Glomerular visceral epithelial cell (primary cell): ENCODE data around the gene SEL1L3.
"Not testable (repeated sequence)": the region's sequence is repeated elsewhere in the genome, so short reads cannot be mapped to it uniquely, and the experiment has no call there.

Experiments used
- DNase-seq: peaks from one replicate; pipeline ENCODE4 v3.0.0-alpha.2; 2016; ENCODE audit errors: extremely low spot score

Gene SEL1L3

DNA sequence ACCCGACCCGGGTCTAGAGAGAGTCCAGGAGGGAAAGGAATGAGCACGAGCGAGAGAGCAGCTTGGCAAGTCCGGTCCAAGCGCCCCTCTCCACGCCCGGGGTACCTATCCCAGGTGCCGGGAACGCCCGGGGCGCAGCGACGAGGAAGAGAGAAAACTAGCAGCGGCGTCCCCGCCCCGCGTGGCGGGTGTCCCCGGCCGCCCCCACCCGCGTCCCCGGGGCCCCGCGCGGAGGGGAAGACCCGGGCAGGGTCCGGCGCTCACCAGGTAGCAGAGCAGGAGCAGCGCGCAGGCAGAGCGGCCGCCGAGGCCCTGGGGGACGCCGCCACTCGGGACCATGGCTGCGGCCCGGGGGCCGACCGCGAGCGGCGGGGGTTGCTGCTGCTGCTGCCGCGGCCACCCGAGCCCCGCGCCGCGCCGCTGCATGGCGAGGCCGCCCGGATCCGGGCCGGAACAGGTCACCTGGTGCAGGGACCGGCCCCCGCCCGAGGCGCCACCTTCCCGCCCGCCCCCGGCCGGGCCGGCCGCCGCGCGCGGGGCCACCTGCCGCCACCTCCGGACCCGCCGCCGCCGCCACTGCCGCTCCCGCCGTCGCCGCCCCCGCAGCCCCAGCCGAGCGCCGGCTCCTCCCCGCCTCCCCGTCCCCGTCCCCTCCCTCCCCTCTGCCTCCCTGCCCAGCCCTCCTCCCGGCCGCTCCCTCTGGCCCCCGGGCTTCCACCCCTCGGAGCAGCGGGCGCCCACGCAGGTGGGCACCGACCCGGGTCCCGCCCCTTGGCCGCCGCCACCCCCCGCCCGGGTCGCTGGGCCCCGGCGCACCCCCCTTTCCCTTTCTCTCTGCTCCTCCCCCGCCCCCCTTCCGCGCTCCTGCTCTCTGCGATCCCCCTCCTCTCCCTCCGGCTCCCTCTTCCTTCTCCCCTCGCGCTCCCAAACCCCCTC, at the start of gene SEL1L3:
Gene SEL1L3 (minus strand): TSS at position 578 of the 936 bp plus-strand sequence. CDS start 152 bp downstream, at position 426.
- peak; percentile 51 for DNase-seq

DNA sequence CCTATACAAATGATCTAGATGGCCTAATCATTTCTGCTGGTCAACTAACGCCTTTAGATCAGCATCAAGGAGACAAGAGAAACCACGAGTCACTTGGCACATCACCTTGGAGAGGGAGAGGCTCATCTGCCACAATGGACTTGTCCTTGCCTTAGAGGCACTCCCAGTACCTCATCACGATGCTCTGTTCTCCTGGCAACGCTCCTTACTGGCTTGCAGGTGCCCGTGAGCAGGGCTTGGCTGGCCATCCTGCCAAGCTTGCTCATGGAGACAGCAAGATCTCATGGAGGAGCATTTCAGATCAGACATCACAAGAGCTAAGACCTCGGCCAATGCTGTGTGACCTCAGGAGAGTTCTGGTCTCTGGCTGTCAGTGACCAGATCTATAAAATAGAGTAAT, 48.6 kb upstream of the SEL1L3 start:
- no peak for DNase-seq

DNA sequence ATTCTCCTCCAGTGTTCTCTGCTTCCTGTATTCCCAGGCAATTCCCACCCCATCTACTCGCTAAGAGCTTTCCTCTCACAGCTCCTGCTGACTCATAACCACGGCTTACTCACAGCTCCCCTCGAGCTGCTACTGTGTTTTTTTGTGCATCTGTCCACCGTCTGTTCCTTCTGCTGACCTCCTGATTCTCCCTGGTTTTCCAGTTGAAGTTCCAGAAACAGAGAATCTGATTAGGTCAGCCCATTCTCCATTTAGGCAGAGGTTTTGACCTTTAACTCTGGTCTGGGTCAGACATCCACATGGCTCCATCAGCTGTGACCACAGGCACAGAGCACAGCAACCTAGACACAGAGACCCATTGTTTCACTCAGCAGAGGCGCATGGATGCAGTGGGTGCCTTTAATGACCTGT, 45.7 kb upstream of the SEL1L3 start:
- peak; percentile 90 for DNase-seq

DNA sequence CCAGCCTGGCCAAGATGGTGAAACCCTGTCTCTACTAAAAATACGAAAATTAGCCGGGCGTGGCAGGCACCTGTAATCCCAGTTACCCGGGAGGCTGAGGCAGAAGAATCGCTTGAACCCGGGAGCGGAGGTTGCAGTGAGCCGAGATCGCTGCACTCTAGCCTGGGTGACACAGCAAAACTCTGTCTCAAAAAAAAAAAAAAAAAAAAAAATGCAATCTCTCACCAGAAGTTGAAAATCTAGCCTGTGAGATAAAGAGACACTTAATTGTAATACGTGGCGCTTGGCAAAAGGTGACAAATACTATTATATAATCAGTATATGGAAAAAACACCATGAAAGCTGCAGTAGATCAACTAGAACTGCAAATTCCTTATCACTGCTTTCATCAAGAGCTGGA, 43.3 kb upstream of the SEL1L3 start:
- not testable (repeated sequence) for DNase-seq

DNA sequence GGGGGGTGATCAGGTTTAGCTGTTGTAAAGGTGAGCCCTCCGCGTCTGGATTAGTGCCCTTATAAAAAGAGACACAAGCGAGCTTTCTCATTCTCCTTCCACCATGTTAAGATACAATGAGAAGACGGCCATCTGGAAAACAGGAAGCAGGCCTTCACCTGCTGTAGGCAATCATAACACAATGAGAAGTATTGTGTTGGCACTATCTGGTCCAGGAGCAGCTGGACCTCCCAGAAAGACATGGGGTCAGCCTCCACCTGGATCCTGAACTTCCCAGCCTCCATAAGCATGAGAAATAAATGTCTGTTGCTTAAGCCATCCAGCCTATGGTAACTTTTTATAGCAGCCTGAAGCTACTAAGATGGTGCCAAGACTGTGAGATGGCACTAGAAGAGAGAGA, 42.6 kb upstream of the SEL1L3 start:
- no peak for DNase-seq

DNA sequence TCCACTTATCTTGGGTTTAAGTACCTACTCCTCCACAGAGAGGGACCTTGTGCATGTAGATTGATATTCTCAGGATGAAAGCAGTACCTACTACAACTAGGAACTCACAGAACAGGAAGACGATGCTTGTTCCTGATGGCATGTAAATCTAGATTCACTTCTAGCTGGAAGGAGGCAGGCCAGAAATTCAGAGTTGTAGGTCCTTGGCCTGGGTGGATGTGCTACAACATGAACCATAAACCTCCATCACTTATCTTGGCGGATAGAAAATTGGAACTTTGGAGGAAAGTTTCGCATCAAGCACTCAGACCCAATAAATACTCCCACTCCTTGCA, 41.9 kb upstream of the SEL1L3 start:
- DNase-seq, result no peak

DNA sequence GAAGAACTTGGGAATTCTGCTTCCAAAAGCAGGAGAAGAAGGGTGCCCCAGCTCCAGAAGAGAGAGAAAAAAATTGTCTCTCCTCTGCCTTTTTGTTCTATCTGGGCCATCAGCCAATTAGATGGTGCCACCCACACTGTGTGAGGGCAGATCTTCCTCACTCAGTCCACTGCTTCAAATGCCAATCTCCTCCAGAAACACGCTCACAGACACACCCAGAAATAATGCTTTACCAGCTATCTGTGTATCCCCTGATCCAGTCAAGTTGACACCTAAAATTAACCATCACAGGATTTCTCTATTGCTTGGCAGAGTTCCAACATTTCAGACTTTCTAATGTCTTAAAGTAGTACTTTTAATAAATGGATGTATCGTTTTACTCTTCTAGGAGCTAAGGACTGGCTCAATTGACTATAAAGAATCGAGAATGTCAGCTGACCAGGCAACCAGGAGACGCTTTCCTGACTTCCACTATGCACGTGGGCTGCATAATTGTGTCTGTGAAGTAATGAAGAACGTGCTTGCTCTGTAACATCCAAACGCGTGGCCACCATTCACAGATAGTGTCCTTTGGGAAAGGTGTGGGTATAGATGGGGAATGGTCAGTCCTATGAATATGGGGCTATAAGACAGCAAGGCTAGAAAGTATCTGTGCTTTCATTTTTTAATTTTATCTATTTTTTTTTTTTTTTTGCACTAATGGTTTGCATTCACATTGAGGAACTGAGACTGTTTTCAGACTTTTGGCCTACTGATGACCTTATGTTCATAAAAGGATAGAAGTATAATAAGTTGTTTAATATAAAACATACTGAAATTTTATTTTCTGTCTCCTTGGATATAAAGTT, 41.3 kb upstream of the SEL1L3 start:
- no peak for DNase-seq

DNA sequence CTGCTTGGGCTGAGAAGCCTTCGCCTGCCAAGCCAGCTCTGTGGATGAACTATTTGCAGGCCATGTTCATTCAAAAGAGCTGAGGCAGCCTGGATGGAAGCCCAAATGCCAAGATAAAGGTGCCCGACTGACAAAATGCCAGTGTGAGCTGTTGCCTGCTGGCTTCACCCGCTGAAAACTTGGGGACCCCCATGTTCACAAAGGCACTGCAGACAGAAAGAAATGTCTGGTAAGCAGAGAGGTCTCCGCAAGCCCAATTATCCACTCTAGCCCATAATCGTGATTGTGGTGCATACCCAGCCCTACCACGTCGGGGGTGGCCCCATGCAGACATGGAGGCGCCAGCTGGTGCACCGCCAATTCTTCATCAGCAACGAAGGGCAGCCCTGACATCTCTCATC, 38.2 kb upstream of the SEL1L3 start:
- no peak for DNase-seq

DNA sequence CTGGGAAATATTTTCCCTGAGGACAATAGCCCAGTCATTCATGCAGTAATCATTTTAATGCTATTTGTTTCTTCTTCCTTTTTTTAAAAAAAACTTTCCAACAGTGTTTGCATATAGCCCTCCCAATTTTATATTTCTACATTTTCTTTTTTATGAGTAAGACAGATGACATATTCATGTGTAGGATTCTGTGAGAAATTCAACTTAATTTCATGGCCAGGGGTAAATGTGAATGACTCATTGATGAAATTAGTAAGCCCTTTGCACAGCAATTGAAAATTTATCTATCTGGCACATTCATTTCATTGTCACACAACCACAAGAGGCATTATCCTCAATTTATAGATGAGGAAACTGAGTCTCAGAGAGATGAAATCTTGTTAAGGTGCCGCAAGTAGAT, 37.5 kb upstream of the SEL1L3 start:
- no peak for DNase-seq

DNA sequence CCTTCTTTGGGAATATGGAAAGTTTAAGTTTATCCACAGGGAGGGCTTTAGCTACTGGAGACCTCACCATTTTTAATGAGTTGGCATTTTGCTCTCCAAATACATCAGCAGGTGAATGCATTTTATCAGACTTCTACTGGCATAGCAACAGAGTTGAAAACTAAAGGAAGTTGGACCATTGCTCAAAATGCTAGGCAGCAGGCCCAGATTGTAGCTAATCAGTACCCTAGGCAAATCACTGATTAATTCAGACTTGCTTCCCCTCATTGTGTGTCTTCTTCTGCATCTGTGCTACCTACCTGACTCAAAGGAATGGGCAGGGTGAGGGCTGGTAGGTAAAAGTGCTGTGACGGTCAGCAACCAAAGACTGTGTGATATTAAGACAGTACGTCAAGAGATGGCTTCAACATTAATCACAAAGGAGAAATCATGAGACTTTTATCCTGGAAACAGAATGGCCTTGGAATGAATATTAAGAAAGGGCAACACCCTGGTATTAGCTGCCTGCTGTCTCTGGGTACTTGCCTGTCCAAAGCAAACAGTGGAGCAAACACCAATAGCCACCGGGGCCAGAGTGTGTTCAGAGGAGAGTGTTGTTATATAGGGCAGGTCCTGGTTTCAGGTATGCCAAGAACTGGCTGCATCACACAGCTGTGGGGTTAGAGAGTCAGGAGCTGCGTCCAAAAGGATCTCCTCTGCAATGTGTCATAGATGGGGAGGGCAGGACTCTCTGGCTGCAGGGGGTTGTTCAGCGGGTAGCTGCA, 34.2 kb upstream of the SEL1L3 start:
- no peak for DNase-seq

DNA sequence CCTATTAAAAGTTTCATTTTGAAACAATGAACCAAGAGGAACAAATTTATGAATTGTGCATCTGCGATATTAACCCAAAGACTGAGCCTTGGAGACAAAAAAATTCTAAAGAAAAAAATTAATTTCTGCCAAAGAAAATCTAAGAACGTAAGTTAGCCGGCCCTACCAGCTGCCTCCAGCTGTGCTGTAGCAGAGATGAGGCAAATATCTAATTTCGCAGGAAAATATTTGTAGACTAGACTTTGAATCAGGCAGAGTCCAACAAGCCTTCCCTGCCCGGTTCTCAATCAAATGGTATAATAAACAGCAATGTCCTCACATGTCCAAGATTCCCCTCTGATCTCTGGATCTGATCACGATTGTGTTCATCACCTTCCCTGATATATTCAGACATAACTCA, 30.0 kb upstream of the SEL1L3 start:
- DNase-seq, result no peak

DNA sequence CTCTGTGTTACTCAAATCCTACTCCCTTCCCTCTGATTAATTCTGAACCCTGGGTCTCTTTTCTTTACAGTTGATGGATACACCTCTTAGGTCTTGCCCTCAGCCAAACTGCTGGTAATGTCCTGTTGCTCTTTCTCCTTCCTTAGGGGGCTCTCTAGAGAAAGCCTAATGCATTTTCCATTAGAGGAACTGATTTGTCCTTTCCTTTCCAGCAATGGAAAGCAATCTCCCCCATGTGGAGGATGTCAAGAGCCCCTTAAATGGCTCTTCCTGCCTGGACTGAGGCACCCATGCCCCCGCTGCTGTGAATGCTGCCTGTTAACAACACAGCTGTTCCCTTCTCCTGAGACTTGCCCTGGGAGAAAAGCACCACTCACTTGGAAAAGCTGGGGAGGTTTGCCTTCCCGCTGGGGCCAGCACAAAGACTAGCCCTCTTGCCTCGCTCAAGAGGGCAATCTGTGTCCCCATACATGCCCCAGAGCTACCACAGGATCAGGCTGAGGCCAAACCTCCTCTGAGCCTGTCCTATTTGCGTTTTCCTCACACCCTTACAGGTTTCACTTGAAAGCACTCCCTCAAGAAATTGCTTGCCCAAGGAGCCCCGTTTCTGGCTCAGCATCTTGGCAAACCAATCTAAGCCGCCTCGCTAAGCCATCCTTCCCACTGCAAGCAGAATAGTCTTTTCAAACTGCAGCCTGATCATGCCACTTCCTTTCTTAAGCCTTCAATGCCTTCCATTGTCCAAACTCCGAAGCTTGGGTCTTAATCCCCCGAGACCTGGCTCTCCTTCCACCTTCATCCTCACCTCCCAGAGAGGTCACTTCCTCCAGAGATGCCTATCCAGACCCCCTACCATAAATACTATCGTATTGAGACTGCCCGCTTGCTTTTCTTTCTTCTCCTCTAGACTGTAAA, 28.0 kb upstream of the SEL1L3 start:
- DNase-seq, result no peak

DNA sequence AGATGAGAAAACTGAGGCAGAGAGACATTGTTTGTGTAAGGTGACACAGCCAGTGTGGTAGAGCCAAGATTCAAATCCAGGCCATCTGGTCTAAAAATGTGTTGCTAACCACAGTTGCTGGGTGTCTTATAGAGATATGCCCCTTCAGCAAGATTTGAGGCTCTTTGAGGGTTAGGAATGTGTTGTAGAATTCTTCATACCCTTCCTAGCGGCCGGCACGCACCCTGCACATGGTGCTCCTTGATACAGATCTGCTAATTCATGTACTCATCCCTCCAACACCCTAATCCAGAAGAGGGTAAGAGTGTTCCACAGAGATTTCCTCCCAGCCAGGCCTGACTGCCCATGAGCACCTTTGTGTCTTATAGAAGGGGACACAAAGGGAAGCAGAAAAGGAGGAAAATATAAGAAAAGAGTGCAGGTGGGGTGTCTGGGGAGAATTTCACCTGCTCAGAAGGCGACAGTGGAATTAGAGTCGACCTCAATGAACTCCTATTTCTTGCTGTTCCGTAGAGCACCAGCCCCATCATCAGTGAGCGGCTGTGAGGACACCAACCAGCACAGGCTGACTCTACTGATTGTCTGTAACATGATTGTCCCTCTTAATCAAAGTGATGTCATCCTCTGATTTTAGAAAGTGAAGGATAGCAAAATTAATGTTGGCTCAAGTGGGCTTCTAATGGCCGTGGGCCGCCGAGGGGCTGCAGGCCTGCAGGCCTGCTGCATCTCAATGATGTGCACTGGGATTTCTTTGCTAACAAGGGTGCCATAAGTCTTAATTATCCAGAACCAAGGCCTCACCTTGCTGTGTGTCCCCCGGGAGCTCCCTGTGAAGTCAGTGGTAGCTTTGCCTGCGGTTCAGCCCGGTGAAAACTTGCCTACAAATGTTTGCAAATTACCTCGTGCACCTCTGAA, 27.1 kb upstream of the SEL1L3 start:
- DNase-seq, result no peak

DNA sequence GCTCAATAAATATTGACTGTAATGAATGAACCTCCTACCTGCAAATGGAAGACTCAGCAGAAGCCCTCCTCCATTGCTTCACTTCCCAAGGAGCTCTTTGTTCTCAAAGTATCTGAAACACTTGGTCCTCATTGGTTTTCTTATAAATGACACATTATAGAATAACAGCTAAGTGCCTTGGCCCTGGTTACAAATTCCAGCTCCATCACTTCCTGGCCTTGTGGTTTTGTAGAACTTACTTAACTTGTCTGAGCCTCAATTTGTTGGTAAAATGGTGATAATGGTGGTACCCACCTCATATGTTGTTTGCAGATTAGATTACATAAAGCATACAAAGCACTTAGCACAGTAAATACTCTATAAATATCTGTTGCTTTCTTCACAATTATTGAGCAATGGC, 26.0 kb upstream of the SEL1L3 start:
- no peak for DNase-seq

DNA sequence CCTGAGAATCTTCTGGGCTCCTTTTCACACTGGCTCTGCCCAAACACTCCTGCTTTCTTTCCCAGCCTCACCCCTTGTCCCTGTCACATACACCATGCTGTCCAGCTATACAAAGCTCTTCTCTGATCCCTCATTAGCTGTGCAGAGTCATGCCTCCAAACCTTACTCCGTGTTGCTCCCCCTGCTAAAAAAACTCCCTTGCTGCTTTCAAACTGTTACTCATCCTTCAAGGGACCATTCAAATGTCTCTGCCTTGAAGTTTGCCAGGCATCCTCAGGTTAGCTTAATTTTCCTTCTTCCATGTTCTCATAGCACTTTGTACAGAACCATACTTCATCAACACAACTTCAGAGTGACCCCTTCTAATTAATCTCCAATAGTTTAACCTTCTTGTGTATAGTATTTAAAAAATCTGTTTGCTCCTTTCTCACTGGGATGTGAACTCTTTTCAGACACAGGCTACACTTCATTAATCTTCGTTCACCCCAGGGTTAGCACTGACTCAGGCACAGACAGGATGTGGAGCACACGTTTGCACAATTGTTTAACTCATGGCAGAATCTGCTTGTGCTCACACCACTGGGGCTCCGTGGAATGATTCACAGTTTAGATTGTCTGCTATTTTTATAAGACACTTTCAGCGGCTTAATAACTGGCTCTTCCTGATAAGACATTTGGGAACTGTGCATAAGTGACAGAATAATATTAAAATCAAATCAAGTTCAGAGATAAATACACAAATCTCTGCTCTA, 21.4 kb upstream of the SEL1L3 start:
- peak; percentile 64 for DNase-seq

DNA sequence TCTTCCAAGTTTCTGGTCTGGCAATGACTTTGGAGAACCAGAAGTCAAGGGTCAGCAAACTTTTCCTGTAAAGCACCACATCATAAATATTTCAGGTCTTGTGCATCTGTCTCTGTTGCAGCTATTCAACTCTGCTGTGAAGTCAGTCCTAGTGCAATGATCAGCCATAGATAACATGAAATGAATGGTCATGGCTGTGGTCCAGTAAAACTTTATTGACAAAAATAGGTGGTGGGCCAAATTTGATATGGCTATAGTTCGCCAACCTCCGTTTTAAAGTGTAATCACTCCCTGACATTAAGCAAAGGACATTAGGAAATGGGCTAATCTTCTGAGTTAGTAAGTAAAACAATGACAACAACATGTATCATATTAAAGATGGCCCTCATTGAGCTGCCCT, 20.8 kb upstream of the SEL1L3 start:
- no peak for DNase-seq

DNA sequence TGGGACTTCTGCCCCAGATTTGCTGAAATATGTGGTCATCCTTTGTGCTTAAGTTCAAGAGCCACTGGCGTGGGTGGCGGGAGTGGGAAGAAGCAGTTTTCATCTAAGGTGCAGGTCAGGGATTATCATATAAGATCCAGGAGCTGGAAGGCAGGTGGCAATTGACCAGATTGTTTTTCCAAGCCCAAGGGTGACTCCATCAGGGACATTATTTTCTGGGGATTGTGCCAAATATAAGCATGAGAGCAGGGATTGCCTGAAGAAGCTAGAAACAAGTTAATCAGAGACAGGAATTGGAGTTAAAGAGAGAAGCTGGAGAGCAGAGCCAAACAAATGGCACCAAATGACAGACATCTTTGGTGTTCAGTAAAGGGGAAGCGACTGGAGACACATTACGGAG, 19.4 kb upstream of the SEL1L3 start:
- DNase-seq, result no peak

DNA sequence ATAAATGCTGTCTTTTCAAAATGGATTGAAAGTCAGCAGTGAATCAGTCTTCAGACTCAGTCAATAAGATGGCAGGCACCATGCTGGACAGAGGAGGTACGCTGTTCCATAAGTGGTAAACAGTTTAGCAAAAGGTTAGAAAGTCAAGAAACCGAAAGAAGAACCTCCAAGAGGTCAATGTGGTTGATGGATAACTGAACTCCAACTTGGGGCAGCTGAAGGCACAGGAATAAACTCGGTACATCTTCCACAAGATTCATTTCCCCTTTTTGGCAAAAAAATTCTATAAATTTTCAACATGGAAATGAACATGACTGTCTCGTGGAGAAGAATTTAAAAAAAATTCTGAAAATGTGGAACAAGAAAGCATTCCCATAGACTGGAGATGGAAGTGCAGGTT, 18.4 kb upstream of the SEL1L3 start:
- no peak for DNase-seq

DNA sequence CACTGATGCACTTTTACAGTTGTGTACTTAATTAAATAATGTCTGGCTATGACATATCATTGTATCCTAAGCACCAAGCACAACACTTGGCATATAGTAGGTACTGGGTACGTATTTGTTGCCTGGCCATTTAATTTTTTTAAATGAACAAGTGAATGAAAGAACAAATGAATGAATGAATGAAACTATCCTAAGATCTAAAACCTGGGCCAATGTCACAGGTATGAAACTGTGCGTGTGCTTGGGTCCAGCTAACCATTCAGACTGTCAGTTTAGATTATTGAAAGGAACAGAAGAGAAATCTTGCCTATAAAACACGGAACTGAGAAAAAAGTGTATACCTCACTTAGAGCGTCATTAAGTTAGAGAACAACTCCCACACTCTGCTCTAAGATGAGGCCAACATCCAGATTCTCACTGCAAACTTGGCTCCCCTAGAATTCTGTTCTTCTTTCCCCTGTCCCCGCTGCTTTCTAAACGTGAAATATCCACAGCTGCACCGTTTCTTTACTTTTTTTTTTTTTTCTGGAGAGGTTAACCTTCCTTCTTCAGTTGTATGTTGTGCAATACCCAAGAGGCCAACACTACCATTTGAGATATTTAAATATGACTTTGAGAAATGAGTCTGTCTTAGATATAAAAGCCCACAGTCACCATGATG, 17.3 kb upstream of the SEL1L3 start:
- DNase-seq, result no peak
